ENCODE data around the gene BSG. TPM values are rescaled to one million over a fixed set of nuclear protein-coding genes. Genes with fewer than 3 reads are reported as not detected.

The BSG gene
- total RNA-seq, 1 experiment from 2014 or later = 1,167 TPM

- DNase-seq = no peak
- no peaks in the 10 kb centered on the region for H3K36me3 ChIP-seq (replicated peaks; ENCODE audit: control insufficient read depth, insufficient read depth, low read length)
- no peak overlapping the region for H3K4me3 ChIP-seq (ENCODE audit: insufficient read depth, low read depth, low read length)
- no peaks in the 10 kb centered on the region; the same call in none of the 2 replicates for H3K27me3 ChIP-seq (ENCODE audit: control insufficient read depth, insufficient read depth, low read length)
Measured at GRCh38 chr19:548886-549830, 23.2 kb upstream of the BSG start.

DNA sequence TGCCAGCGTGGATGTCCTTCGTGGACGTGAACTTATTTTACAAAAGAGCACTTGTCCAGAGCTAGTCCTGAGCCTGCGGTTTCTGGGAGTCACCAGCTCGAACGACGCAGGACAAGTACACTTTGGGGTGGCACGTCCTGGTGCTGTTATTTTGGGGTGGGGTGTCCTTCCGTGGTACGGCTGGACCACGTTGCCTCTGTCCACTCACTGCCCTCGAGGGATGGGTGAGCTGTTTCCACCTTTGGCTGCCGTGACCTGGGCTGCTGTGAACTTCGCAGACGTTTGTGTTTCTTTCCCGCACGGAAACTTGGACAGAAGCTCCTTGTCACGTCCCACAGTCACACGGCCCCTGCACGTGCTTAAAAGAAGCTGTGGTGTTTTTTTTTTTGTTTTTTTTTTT is 17.6 kb upstream of the BSG start:
- no peak for DNase-seq
- H3K27me3 ChIP-seq (ENCODE audit: control insufficient read depth, insufficient read depth, low read length) = no peaks in the 10 kb centered on the region; the same call in 1 of the 2 replicates

DNA sequence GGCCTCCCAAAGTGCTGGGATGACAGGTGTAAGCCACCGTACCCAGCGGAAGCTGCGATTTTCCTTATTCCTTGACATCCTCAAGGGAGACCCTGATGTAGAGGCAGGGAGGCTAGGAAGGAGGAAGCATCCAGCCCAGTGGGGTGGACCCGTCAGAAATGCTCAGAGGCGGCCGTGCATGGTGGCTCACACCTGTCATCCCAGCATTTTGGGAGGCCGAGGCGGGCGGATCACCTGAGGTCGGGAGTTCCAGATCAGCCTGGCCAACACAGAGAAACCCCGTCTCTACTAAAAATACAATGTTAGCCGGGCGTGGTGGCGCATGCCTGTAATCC is 17.0 kb upstream of the BSG start:
- Histone ChIP-seq H3K36me3 (replicated peaks; ENCODE audit: control insufficient read depth, insufficient read depth, low read length) (no peaks in the 10 kb centered on the region), H3K4me3 (ENCODE audit: insufficient read depth, low read depth, low read length) (no peak overlapping the region)
- no peak for DNase-seq

More for the DNA sequence above, 17.6 kb upstream of the BSG start:
- H3K4me3 ChIP-seq (ENCODE audit: insufficient read depth, low read depth, low read length) = no peak overlapping the region
- H3K36me3 ChIP-seq (replicated peaks; ENCODE audit: control insufficient read depth, insufficient read depth, low read length) = no peaks in the 10 kb centered on the region

GRCh38 chr19:556611-557382 is 15.6 kb upstream of the BSG start:
- DNase-seq = no peak

More for the DNA sequence above, 17.0 kb upstream of the BSG start:
- H3K27me3 ChIP-seq (ENCODE audit: control insufficient read depth, insufficient read depth, low read length) = no peaks in the 10 kb centered on the region; the same call in 1 of the 2 replicates

DNA sequence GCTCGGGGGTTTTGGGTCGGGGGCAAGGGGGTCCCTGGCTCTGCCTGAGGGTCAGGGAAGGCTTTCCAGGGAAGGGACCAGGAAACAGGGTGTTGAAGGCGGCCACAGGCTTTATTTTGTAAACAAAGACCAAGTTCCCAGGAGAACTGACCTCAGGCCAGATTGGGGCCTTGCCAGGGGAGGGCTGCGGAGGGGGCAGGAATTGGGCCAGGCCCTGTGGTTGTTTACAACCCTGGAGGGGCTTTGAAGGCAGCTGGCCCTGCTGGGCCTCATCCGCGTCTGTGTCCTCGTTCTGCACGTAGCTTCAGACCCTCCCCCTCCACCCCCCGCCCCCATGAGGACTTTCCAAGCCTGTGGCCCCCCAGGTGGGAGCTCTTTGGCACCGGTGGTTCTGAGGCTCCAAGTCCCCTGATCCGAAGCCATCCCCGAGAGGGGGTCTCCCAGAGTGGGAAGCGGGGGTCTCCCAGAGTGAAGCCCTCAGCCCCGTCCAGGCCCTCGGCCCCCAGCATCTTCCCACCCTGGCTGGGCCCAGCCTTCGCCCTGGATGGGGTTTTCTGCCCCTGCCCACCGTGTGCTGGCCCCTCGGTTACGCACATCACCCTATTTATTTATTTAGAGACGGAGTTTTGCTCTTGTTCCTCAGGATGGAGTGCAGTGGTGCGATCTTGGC is 13.5 kb upstream of the BSG start:
- Histone ChIP-seq H3K27me3 (ENCODE audit: control insufficient read depth, insufficient read depth, low read length) (no peaks in the 10 kb centered on the region), H3K36me3 (replicated peaks; ENCODE audit: control insufficient read depth, insufficient read depth, low read length) (no peaks in the 10 kb centered on the region), H3K4me3 (ENCODE audit: insufficient read depth, low read depth, low read length) (no peak overlapping the region)
- no peak for DNase-seq

More at GRCh38 chr19:556611-557382, 15.6 kb upstream of the BSG start:
- H3K36me3 ChIP-seq (replicated peaks; ENCODE audit: control insufficient read depth, insufficient read depth, low read length) = no peaks in the 10 kb centered on the region
- no peak overlapping the region for H3K4me3 ChIP-seq (ENCODE audit: insufficient read depth, low read depth, low read length)
- H3K27me3 ChIP-seq (ENCODE audit: control insufficient read depth, insufficient read depth, low read length) = no peaks in the 10 kb centered on the region

DNA sequence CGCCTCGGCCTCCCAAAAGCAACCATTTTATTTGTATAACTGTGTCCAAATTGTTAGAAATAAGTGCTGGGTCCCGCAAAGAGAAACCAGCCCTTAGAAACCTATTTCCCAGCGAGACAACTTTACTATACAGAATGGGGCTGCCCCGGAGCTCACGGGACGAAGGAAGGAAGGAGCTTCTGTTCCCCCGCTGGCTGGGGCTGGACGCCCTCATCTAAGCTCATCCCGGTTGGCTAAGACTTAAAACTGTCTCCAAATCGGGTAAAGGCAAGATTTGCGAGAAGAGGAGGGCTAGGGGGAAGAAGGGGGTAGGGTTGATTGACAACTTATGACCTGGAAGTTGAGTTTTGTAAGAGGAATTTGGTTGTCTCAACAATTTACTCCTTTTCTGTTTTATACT is 12.3 kb upstream of the BSG start:
- Histone ChIP-seq H3K27me3 (ENCODE audit: control insufficient read depth, insufficient read depth, low read length) (no peaks in the 10 kb centered on the region), H3K36me3 (replicated peaks; ENCODE audit: control insufficient read depth, insufficient read depth, low read length) (no peaks in the 10 kb centered on the region), H3K4me3 (ENCODE audit: insufficient read depth, low read depth, low read length) (no peak overlapping the region)
- no peak for DNase-seq

DNA sequence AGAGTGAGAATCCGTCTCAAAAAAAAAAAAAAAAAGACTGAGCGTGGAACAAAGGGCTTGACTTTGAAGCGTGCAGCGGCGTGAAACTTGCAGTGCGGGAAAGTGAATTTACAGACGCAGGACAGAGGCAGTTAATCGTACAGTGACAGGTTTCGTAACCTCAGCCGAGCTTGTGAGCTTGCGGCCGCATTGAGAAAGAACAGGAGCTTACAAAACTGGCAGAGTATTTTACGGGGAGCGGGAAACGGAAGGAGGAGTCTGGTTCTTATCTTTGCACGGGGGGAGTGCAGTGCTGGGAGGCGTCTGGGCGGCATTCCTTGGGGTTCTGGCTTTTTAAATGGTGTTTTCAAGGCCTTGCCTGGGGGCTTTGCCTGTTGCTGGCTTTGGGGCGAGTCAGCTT is 6.0 kb upstream of the BSG start:
- no peaks in the 10 kb centered on the region for H3K36me3 ChIP-seq (replicated peaks; ENCODE audit: control insufficient read depth, insufficient read depth, low read length)
- no peaks in the 10 kb centered on the region for H3K27me3 ChIP-seq (ENCODE audit: control insufficient read depth, insufficient read depth, low read length)
- DNase-seq = no peak
- H3K4me3 ChIP-seq (ENCODE audit: insufficient read depth, low read depth, low read length) = no peak overlapping the region

DNA sequence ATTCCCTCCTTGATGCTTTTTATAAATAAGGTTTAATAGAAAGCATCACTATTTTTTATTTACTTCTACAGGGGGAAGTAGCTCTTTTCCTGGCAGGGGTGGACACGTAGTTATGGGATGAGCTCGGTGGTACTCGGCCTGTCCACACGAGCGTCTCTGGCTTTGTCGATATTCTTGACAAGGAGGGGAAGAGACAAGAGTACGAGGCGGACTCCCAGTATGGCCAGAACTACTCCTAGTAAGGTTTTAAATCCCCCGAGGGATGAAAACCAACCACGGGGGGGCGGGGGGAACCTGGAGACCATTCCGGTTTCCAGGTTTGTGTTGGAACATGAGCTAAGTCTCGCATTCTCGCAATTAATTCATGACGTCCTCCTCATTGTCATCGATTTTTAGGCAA is 5.6 kb upstream of the BSG start:
- Histone ChIP-seq H3K36me3 (replicated peaks; ENCODE audit: control insufficient read depth, insufficient read depth, low read length) (no peaks in the 10 kb centered on the region), H3K27me3 (ENCODE audit: control insufficient read depth, insufficient read depth, low read length) (no peaks in the 10 kb centered on the region), H3K4me3 (ENCODE audit: insufficient read depth, low read depth, low read length) (no peak overlapping the region)
- no peak for DNase-seq

DNA sequence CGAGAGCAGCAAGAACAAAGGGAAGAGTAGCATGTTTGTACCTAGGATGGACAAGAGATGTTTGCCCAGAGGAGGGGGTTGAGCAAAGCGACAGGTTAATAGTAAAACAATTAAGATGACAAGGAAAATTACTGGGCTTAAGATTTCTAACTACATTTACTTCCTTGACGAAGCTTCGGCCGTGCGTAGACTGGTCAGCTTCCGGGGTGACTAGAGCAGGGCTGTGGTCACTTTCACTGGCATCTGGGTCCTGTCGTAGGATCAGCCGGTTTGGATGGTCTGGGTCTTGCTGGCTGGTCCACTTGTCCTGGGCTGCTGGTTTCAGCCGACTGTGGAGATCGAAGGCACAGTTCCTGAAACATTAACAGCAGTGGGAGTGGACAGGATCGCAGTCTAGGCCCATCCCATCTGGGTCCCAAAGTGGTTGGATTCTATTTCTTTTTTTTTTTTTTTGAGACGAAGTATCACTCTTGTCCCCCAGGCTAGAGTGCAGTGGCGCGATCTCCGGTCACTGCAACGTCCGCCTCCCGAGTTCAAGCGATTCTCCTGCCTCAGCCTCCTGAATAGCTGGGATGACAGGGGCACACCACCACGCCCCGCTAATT is 5.0 kb upstream of the BSG start:
- Histone ChIP-seq H3K27me3 (ENCODE audit: control insufficient read depth, insufficient read depth, low read length) (no peaks in the 10 kb centered on the region), H3K4me3 (ENCODE audit: insufficient read depth, low read depth, low read length) (no peak overlapping the region), H3K36me3 (replicated peaks; ENCODE audit: control insufficient read depth, insufficient read depth, low read length) (no peaks in the 10 kb centered on the region)
- DNase-seq = no peak

DNA sequence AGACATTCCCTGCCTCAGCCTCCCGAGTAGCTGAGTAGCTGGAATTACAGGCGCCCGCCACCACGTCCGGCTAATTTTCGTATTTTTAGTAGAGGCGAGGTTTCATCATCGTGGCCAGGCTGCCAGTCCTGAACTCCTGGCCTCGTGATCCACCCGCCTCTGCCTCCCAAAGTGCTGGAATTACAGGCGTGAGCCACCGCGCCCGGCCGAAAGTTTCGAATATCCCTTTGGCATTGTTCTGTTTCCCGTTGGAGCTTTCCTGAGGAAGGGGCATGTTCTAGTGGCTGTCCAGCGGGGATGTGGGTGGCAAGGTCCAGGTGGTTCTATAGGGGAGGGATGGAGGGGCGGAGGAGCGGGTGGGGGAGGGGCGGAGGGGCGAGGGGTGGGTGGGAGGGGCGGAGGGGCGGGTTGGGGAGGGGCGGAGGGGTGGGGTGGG is 2.1 kb upstream of the BSG start:
- Histone ChIP-seq H3K27me3 (ENCODE audit: control insufficient read depth, insufficient read depth, low read length) (no peaks in the 10 kb centered on the region), H3K4me3 (ENCODE audit: insufficient read depth, low read depth, low read length) (no peak overlapping the region), H3K36me3 (replicated peaks; ENCODE audit: control insufficient read depth, insufficient read depth, low read length) (no peaks in the 10 kb centered on the region)
- peak; percentile 90 for DNase-seq

DNA sequence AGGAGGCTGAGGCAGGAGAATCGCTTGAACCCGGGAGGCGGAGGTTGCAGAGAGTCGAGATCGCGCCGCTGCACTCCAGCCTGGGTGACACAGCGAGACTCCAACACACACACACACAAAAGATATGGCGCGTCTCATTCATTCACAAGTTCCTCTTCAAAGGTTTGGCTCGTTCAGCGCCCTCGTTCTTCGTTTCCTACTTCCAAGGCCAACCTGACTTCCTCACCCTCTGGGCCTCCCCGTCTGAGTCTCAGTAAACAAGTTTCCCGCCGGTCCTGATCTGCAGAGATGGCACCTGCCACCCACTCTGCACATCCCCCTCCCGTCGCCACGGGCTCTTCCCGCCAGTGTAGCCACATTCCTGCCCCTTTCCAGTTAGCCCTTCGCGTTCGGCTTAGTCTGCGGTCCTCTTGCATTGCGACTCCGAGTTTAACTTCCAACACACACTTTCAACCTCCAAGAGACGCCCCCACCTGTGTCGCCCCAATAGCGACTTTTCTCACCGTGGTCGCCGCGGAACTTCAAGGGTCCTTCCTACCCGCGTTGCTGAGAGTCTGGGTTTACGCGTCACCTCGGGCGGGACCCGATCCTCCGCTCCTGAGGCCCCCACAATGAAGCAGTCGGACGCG is 1.3 kb upstream of the BSG start:
- Histone ChIP-seq H3K36me3 (replicated peaks; ENCODE audit: control insufficient read depth, insufficient read depth, low read length) (no peaks in the 10 kb centered on the region), H3K27me3 (ENCODE audit: control insufficient read depth, insufficient read depth, low read length) (no peaks in the 10 kb centered on the region), H3K4me3 (ENCODE audit: insufficient read depth, low read depth, low read length) (peak overlapping the region; percentile 49)
- DNase-seq = peak; percentile 82

DNA sequence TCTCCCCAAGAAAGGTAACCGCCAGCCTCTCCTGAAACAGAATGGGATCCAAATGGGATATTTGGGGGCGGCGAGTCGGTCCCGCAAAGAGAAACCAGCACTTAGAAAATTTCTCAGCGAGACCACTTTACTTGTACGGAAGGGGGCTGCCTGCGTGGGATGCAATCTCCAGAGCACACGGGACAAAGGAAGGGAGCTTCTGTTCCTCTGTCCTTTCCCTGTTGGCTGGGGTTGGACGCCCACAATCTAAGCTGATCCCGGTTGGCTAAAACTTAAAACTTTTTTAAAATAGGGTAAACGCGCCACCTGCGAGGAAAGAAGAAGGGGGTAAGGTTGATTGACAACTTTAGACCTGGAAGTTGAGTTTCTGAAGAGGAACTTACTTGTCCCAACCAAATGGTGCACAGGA is 826 bp upstream of the BSG start:
- no peaks in the 10 kb centered on the region for H3K36me3 ChIP-seq (replicated peaks; ENCODE audit: control insufficient read depth, insufficient read depth, low read length)
- no peak for DNase-seq
- H3K27me3 ChIP-seq (ENCODE audit: control insufficient read depth, insufficient read depth, low read length) = no peaks in the 10 kb centered on the region
- H3K4me3 ChIP-seq (ENCODE audit: insufficient read depth, low read depth, low read length) = peak overlapping the region; percentile 49

GRCh38 chr19:572743-573518 is 535 bp downstream of the BSG start:
- peak; percentile 79 for DNase-seq
- Histone ChIP-seq H3K27me3 (ENCODE audit: control insufficient read depth, insufficient read depth, low read length) (no peaks in the 10 kb centered on the region), H3K4me3 (ENCODE audit: insufficient read depth, low read depth, low read length) (peak overlapping the region; percentile 98), H3K36me3 (replicated peaks; ENCODE audit: control insufficient read depth, insufficient read depth, low read length) (0 out of 2 replicates have a peak, but pooled peaks cover 2% of the 10 kb centered on the region)
